HEK293T (cell line): ENCODE results near the gene ZFAND4.
"Not testable (repeated sequence)": the region's sequence is repeated elsewhere in the genome, so short reads cannot be mapped to it uniquely, and the experiment has no call there.

Source experiments
- CTCF ChIA-PET: fragments of 350-600 bp; formaldehyde crosslinking; extraction: SDS; loops from one replicate; lab custom pipeline; 2021; ENCODE audit warnings: antibody characterized with exemption, inconsistent platforms; lab: Yijun Ruan, JAX
- POLR2A ChIA-PET: fragments of 350-600 bp; formaldehyde crosslinking; extraction: SDS; loops from one replicate; lab custom pipeline; 2020; ENCODE audit warnings: antibody characterized with exemption, inconsistent platforms; lab: Yijun Ruan, JAX
- DNase-seq: peaks from one replicate; pipeline ENCODE4 v3.0.0; 2012; ENCODE audit warnings: mixed read lengths; ENCODE audit errors: extremely low spot score
- ARNT ChIP-seq: fragments of 450-650 bp; IDR thresholded peaks from 2 replicates; pipeline ENCODE4 v1.6.1; 2017; ENCODE audit warnings: mild to moderate bottlenecking
- BHLHE40 ChIP-seq: fragments of 450-650 bp; IDR thresholded peaks from 2 replicates; pipeline ENCODE4 v1.6.1; 2016; ENCODE audit warnings: mild to moderate bottlenecking, moderate library complexity, borderline replicate concordance
- CTBP1 ChIP-seq: fragments of 450-650 bp; IDR thresholded peaks from 2 replicates; pipeline ENCODE4 v1.6.1; 2016; ENCODE audit warnings: borderline replicate concordance
- FOXK2 ChIP-seq: fragments of 450-650 bp; IDR thresholded peaks from 2 replicates; pipeline ENCODE4 v1.6.1; 2016; ENCODE audit warnings: mild to moderate bottlenecking
- FOXM1 ChIP-seq: fragments of 450-650 bp; IDR thresholded peaks from 2 replicates; pipeline ENCODE4 v1.6.1; 2017; ENCODE audit warnings: mild to moderate bottlenecking, borderline replicate concordance
- HDGF ChIP-seq: fragments of 450-650 bp; IDR thresholded peaks from 2 replicates; pipeline ENCODE4 v1.6.1; 2017; ENCODE audit warnings: antibody characterized with exemption, borderline replicate concordance
- L3MBTL2 ChIP-seq: fragments of 450-650 bp; conservative IDR thresholded peaks from 2 replicates; pipeline ENCODE4 v1.6.1; 2016; ENCODE audit warnings: mild to moderate bottlenecking
- LEF1 ChIP-seq: fragments of 450-650 bp; IDR thresholded peaks from 2 replicates; pipeline ENCODE4 v1.6.1; 2017; ENCODE audit warnings: mild to moderate bottlenecking, borderline replicate concordance
- PKNOX1 ChIP-seq: fragments of 450-650 bp; IDR thresholded peaks from 2 replicates; pipeline ENCODE4 v1.6.1; 2016
- SUZ12 ChIP-seq: fragments of 450-650 bp; IDR thresholded peaks from 2 replicates; pipeline ENCODE4 v1.6.1; 2016; ENCODE audit warnings: mild to moderate bottlenecking
- TARDBP ChIP-seq: fragments of 450-650 bp; IDR thresholded peaks from 2 replicates; pipeline ENCODE4 v1.6.1; 2016
- ZNF384 ChIP-seq: fragments of 450-650 bp; IDR thresholded peaks from 2 replicates; pipeline ENCODE4 v1.6.1; 2016

Gene ZFAND4

GRCh38 chr10:45672181-45673073 is at the start of gene ZFAND4:
Gene ZFAND4 (minus strand): TSS chr10:45672772. CDS start chr10:45663725, 9,047 bp downstream.
- ChIA-PET POLR2A (interaction anchor here (1.1 kb wide), 1 partner anchor 10 kb away, joined by 9 read pairs; no protein-coding TSS in a partner anchor), CTCF (interaction anchor here (0.6 to 1.8 kb wide), 3 partner anchors 9 to 441 kb away, joined by 3 to 5 read pairs (median 4); no protein-coding TSS in a partner anchor)
- DNase-seq: peak; percentile 96
- no peak for TF ChIP-seq CTBP1
- TF ChIP-seq FOXM1: peak; percentile 72; the same call in 1 of the 2 replicates
- TF ChIP-seq HDGF: 0 out of 2 replicates have a peak, but pooled peaks have one; percentile 75
- TF ChIP-seq ARNT: peak; percentile 57; the same call in 1 of the 2 replicates
- TF ChIP-seq LEF1: peak; percentile 3; the same call in 1 of the 2 replicates
- TF ChIP-seq PKNOX1: peak; percentile 92
- TF ChIP-seq L3MBTL2: peak; percentile 97
- no peak for TF ChIP-seq SUZ12

GRCh38 chr10:45721503-45721902 is 48.9 kb upstream of the ZFAND4 start:
- CTCF ChIA-PET, DNase-seq, POLR2A ChIA-PET: not testable (repeated sequence)

- POLR2A ChIA-PET, DNase-seq, CTCF ChIA-PET: not testable (repeated sequence)
These were observed 45.1 kb upstream of the ZFAND4 start for GRCh38 chr10:45717642-45718041.

GRCh38 chr10:45717053-45717452 is 44.5 kb upstream of the ZFAND4 start:
- POLR2A ChIA-PET: not testable (repeated sequence)

GRCh38 chr10:45711223-45711622 is 38.7 kb upstream of the ZFAND4 start:
- CTCF ChIA-PET, DNase-seq, POLR2A ChIA-PET: not testable (repeated sequence)

More at GRCh38 chr10:45717053-45717452, 44.5 kb upstream of the ZFAND4 start:
- CTCF ChIA-PET, DNase-seq: not testable (repeated sequence)

GRCh38 chr10:45710200-45710796 is 37.7 kb upstream of the ZFAND4 start:
- DNase-seq, POLR2A ChIA-PET, CTCF ChIA-PET: not testable (repeated sequence)

GRCh38 chr10:45678467-45678866 is 5.9 kb upstream of the ZFAND4 start:
- DNase-seq, CTCF ChIA-PET, POLR2A ChIA-PET: not testable (repeated sequence)

- TF ChIP-seq BHLHE40 (no peak), ARNT (no peak)
- ChIA-PET CTCF (no interaction called here), POLR2A (interaction anchor here (0.9 kb wide), 1 partner anchor 217 kb away, joined by 3 read pairs; no protein-coding TSS in a partner anchor)
- no peak for DNase-seq
These were observed 2.8 kb upstream of the ZFAND4 start for GRCh38 chr10:45675388-45675787.

- DNase-seq: no peak
- POLR2A ChIA-PET: no interaction called here
- CTCF ChIA-PET: interaction anchor here (1.3 to 1.8 kb wide), 2 partner anchors 10 to 423 kb away, joined by 4 to 5 read pairs; no protein-coding TSS in a partner anchor
- no peak for TF ChIP-seq ZNF384
- no peak for TF ChIP-seq FOXK2
- no peak for TF ChIP-seq TARDBP
- TF ChIP-seq L3MBTL2: peak; percentile 34; the same call in 1 of the 2 replicates
- no peak for TF ChIP-seq LEF1
These were observed 589 bp upstream of the ZFAND4 start for GRCh38 chr10:45673074-45673648.

- ChIA-PET CTCF (interaction anchor here (1.8 kb wide), 1 partner anchor 8 kb away, joined by 5 read pairs; no protein-coding TSS in a partner anchor), POLR2A (interaction anchor here (1.1 kb wide), 1 partner anchor 9 kb away, joined by 9 read pairs; no protein-coding TSS in a partner anchor)
- not testable (repeated sequence) for DNase-seq
These were observed 1.3 kb downstream of the ZFAND4 start for GRCh38 chr10:45671300-45671699.

- DNase-seq, POLR2A ChIA-PET, CTCF ChIA-PET: not testable (repeated sequence)
These were observed 2.7 kb downstream of the ZFAND4 start for GRCh38 chr10:45669897-45670296.
